HG03045 (cell line): ENCODE measurements around the gene THEM4.
"Not testable (repeated sequence)": the region's sequence is repeated elsewhere in the genome, so short reads cannot be mapped to it uniquely, and the experiment has no call there.

Source experiments
- ATAC-seq: cut with Tn5 transposase; IDR thresholded peaks from one replicate; pipeline ENCODE4 v1.9.1; 2021; ENCODE audit warnings: mild to moderate bottlenecking, moderate library complexity; ENCODE audit not compliant: unreplicated experiment

THEM4 gene

GRCh38 chr1:151935154-151935553, 25.8 kb upstream of the THEM4 start:
- no peak for ATAC-seq

GRCh38 chr1:151934048-151934493, 24.8 kb upstream of the THEM4 start:
- ATAC-seq, result no peak

- no peak for ATAC-seq
Observed at GRCh38 chr1:151924691-151925587, 15.6 kb upstream of the THEM4 start.

- no peak for ATAC-seq
Observed at GRCh38 chr1:151923422-151923821, 14.1 kb upstream of the THEM4 start.

- ATAC-seq, result no peak
Observed at GRCh38 chr1:151920149-151920548, 10.8 kb upstream of the THEM4 start.

- ATAC-seq, result no peak
Observed at GRCh38 chr1:151918819-151919610, 9.7 kb upstream of the THEM4 start.

GRCh38 chr1:151918156-151918555, 8.8 kb upstream of the THEM4 start:
- ATAC-seq, result no peak

GRCh38 chr1:151916726-151917370, 7.5 kb upstream of the THEM4 start:
- no peak for ATAC-seq

- ATAC-seq, result no peak
Observed at GRCh38 chr1:151915061-151915686, 5.9 kb upstream of the THEM4 start.

- ATAC-seq, result no peak
Observed at GRCh38 chr1:151914076-151914475, 4.8 kb upstream of the THEM4 start.

GRCh38 chr1:151912973-151913372, 3.7 kb upstream of the THEM4 start:
- no peak for ATAC-seq

GRCh38 chr1:151908228-151908691, 1.1 kb downstream of the THEM4 start:
- ATAC-seq, result no peak

- ATAC-seq, result no peak
Observed at GRCh38 chr1:151907363-151908139, 1.8 kb downstream of the THEM4 start.

- not testable (repeated sequence) for ATAC-seq
Observed at GRCh38 chr1:151906324-151906645, 3.0 kb downstream of the THEM4 start.

- ATAC-seq, result not testable (repeated sequence)
Observed at GRCh38 chr1:151905443-151906323, 3.6 kb downstream of the THEM4 start.

- ATAC-seq, result no peak
Observed at GRCh38 chr1:151905070-151905442, 4.3 kb downstream of the THEM4 start.

- ATAC-seq, result no peak
Observed at GRCh38 chr1:151902858-151903257, 6.5 kb downstream of the THEM4 start.

GRCh38 chr1:151900804-151901203, 8.5 kb downstream of the THEM4 start:
- not testable (repeated sequence) for ATAC-seq

- ATAC-seq, result no peak
Observed at GRCh38 chr1:151898519-151898991, 10.8 kb downstream of the THEM4 start.
